Measurements from ENCODE around the gene CCDC148.

CCDC148 gene

GRCh38 chr2:158191076-158191895 lies 265.3 kb downstream of the CCDC148 start:
- no peaks in the 10 kb centered on the region for H3K36me3 ChIP-seq
- H3K4me1 ChIP-seq, result peaks cover 24 to 44% (median 38%) of the 10 kb centered on the region in 10 experiments
- H3K4me3 ChIP-seq, result peak overlapping the region in 5 of 10 experiments; percentile 1 to 27 (median 5); a peak in 4 of 20 replicates
- H3K27ac ChIP-seq, result peak overlapping the region in 6 of 11 experiments; percentile 6 to 42 (median 25); a peak in 7 of 22 replicates
- peak overlapping the region in 5 of 11 experiments; percentile 33 to 55 (median 44); a peak in 6 of 22 replicates for H3K9ac ChIP-seq
- H3K9me3 ChIP-seq (replicated peaks in 1 of 11), result no peaks in the 10 kb centered on the region
- H3K4me2 ChIP-seq, result peak overlapping the region; percentile 54 to 79 (median 70)
- H4K20me1 ChIP-seq, result no peaks in the 10 kb centered on the region
- no peaks in the 10 kb centered on the region for H3K27me3 ChIP-seq
- no peak for TF ChIP-seq Cebpa-rat (IDR thresholded peaks at IDR 0.05)

- peaks cover 24 to 44% (median 38%) of the 10 kb centered on the region in 10 experiments for H3K4me1 ChIP-seq
- H4K20me1 ChIP-seq, result no peaks in the 10 kb centered on the region
- H3K9ac ChIP-seq, result no peak overlapping the region
- no peaks in the 10 kb centered on the region for H3K27me3 ChIP-seq
- TF ChIP-seq Cebpa-rat (IDR thresholded peaks at IDR 0.05), result no peak
- peak overlapping the region in 1 of 11 experiments; percentile 38; a peak in 1 of 22 replicates for H3K27ac ChIP-seq
- no peaks in the 10 kb centered on the region for H3K36me3 ChIP-seq
- H3K9me3 ChIP-seq (replicated peaks in 1 of 11), result no peaks in the 10 kb centered on the region
- H3K4me3 ChIP-seq, result no peak overlapping the region
- H3K4me2 ChIP-seq, result peak overlapping the region; percentile 8 to 79 (median 68); a peak in 18 of 22 replicates
These were observed 267.0 kb downstream of the CCDC148 start for GRCh38 chr2:158189526-158189925.

- no peaks in the 10 kb centered on the region for H4K20me1 ChIP-seq
- H3K27me3 ChIP-seq, result no peaks in the 10 kb centered on the region
- no peaks in the 10 kb centered on the region for H3K9me3 ChIP-seq (replicated peaks in 1 of 11)
- no peak overlapping the region for H3K4me3 ChIP-seq
- no peak for TF ChIP-seq Cebpa-rat (IDR thresholded peaks at IDR 0.05)
- H3K27ac ChIP-seq, result no peak overlapping the region
- H3K4me2 ChIP-seq, result no peak overlapping the region
- H3K4me1 ChIP-seq, result peaks cover 24 to 43% (median 38%) of the 10 kb centered on the region in 10 experiments
- no peak overlapping the region for H3K9ac ChIP-seq
- H3K36me3 ChIP-seq, result no peaks in the 10 kb centered on the region
These were observed 268.6 kb downstream of the CCDC148 start for GRCh38 chr2:158187908-158188307.

GRCh38 chr2:158184556-158185343 lies 271.8 kb downstream of the CCDC148 start:
- no peaks in the 10 kb centered on the region for H4K20me1 ChIP-seq
- no peak for TF ChIP-seq Cebpa-rat (IDR thresholded peaks at IDR 0.05)
- H3K4me1 ChIP-seq, result peaks cover 3 to 17% (median 8%) of the 10 kb centered on the region in 10 experiments; a peak in 16 of 20 replicates
- no peak overlapping the region for H3K4me3 ChIP-seq
- H3K36me3 ChIP-seq, result no peaks in the 10 kb centered on the region
- no peaks in the 10 kb centered on the region for H3K9me3 ChIP-seq (replicated peaks in 1 of 11)
- H3K27ac ChIP-seq, result no peak overlapping the region
- H3K27me3 ChIP-seq, result no peaks in the 10 kb centered on the region
- H3K4me2 ChIP-seq, result no peak overlapping the region
- H3K9ac ChIP-seq, result no peak overlapping the region

- no peak for TF ChIP-seq Cebpa-rat (IDR thresholded peaks at IDR 0.05)
- H3K4me2 ChIP-seq, result no peak overlapping the region
- H3K27ac ChIP-seq, result no peak overlapping the region
- H3K4me1 ChIP-seq, result peaks cover 0 to 10% (median 3%) of the 10 kb centered on the region in 10 experiments; a peak in 9 of 20 replicates
- H3K9me3 ChIP-seq (replicated peaks in 1 of 11), result no peaks in the 10 kb centered on the region
- H3K36me3 ChIP-seq, result no peaks in the 10 kb centered on the region
- no peak overlapping the region for H3K4me3 ChIP-seq
- H3K9ac ChIP-seq, result no peak overlapping the region
- no peaks in the 10 kb centered on the region for H4K20me1 ChIP-seq
- H3K27me3 ChIP-seq, result no peaks in the 10 kb centered on the region
These were observed 272.6 kb downstream of the CCDC148 start for GRCh38 chr2:158184001-158184400.

GRCh38 chr2:158182676-158183295 lies 273.8 kb downstream of the CCDC148 start:
- Histone ChIP-seq H3K4me2 (peak overlapping the region in 1 of 11 experiments; percentile 0; a peak in 1 of 22 replicates), H3K36me3 (no peaks in the 10 kb centered on the region), H3K4me3 (no peak overlapping the region), H4K20me1 (no peaks in the 10 kb centered on the region), H3K4me1 (peaks cover 0 to 12% (median 6%) of the 10 kb centered on the region in 10 experiments; a peak in 6 of 20 replicates), H3K9me3 (replicated peaks in 1 of 11) (no peaks in the 10 kb centered on the region), H3K9ac (no peak overlapping the region), H3K27me3 (no peaks in the 10 kb centered on the region), H3K27ac (no peak overlapping the region)
- no peak for TF ChIP-seq Cebpa-rat (IDR thresholded peaks at IDR 0.05)

- H3K9me3 ChIP-seq (replicated peaks in 1 of 11), result no peaks in the 10 kb centered on the region
- no peak overlapping the region for H3K27ac ChIP-seq
- H4K20me1 ChIP-seq, result no peaks in the 10 kb centered on the region
- no peak overlapping the region for H3K4me3 ChIP-seq
- TF ChIP-seq Cebpa-rat (IDR thresholded peaks at IDR 0.05), result no peak
- no peak overlapping the region for H3K4me2 ChIP-seq
- H3K4me1 ChIP-seq, result peaks cover 0 to 12% (median 6%) of the 10 kb centered on the region in 10 experiments; a peak in 6 of 20 replicates
- H3K36me3 ChIP-seq, result no peaks in the 10 kb centered on the region
- H3K27me3 ChIP-seq, result no peaks in the 10 kb centered on the region
- no peak overlapping the region for H3K9ac ChIP-seq
These were observed 275.4 kb downstream of the CCDC148 start for GRCh38 chr2:158181171-158181570.

GRCh38 chr2:158179660-158180059 lies 276.9 kb downstream of the CCDC148 start:
- no peaks in the 10 kb centered on the region for H3K36me3 ChIP-seq
- no peak overlapping the region for H3K4me2 ChIP-seq
- no peaks in the 10 kb centered on the region for H3K27me3 ChIP-seq
- no peaks in the 10 kb centered on the region for H4K20me1 ChIP-seq
- no peaks in the 10 kb centered on the region for H3K9me3 ChIP-seq (replicated peaks in 1 of 11)
- no peak overlapping the region for H3K9ac ChIP-seq
- H3K4me1 ChIP-seq, result peaks cover 0 to 12% (median 6%) of the 10 kb centered on the region in 10 experiments; a peak in 6 of 20 replicates
- no peak overlapping the region for H3K4me3 ChIP-seq
- H3K27ac ChIP-seq, result no peak overlapping the region
- TF ChIP-seq Cebpa-rat (IDR thresholded peaks at IDR 0.05), result no peak

GRCh38 chr2:158178646-158179045 lies 277.9 kb downstream of the CCDC148 start:
- H3K36me3 ChIP-seq, result no peaks in the 10 kb centered on the region
- no peak overlapping the region for H3K9ac ChIP-seq
- peaks cover 0 to 12% (median 6%) of the 10 kb centered on the region in 10 experiments; a peak in 6 of 20 replicates for H3K4me1 ChIP-seq
- H3K27me3 ChIP-seq, result no peaks in the 10 kb centered on the region
- no peak overlapping the region for H3K4me3 ChIP-seq
- H3K9me3 ChIP-seq (replicated peaks in 1 of 11), result no peaks in the 10 kb centered on the region
- no peaks in the 10 kb centered on the region for H4K20me1 ChIP-seq
- H3K4me2 ChIP-seq, result peak overlapping the region in 4 of 11 experiments; percentile 15 to 34 (median 26); a peak in 5 of 22 replicates
- no peak for TF ChIP-seq Cebpa-rat (IDR thresholded peaks at IDR 0.05)
- H3K27ac ChIP-seq, result no peak overlapping the region

Measured in BLaER1 treated with 17β-estradiol and CSF1 and Interleukin-3, amounts not matched to agents 10 nM and 100 nM (cell line).